GM21515 (cell line): ENCODE results near the gene EHBP1.
"Not testable (repeated sequence)": the region's sequence is repeated elsewhere in the genome, so short reads cannot be mapped to it uniquely, and the experiment has no call there.

Experiments used
- ATAC-seq: cut with Tn5 transposase; IDR thresholded peaks from one replicate; pipeline ENCODE4 v1.9.1; 2021; ENCODE audit not compliant: unreplicated experiment

Gene EHBP1

GRCh38 chr2:63058144-63058920, 352.8 kb downstream of the EHBP1 start:
- ATAC-seq = no peak

GRCh38 chr2:63058921-63059792, 353.6 kb downstream of the EHBP1 start:
- ATAC-seq = no peak

- ATAC-seq = no peak
Measured at GRCh38 chr2:63059793-63060471, 354.4 kb downstream of the EHBP1 start.

- ATAC-seq = no peak
Measured at GRCh38 chr2:63060472-63060991, 355.0 kb downstream of the EHBP1 start.

- no peak for ATAC-seq
Measured at GRCh38 chr2:63064197-63064596, 358.7 kb downstream of the EHBP1 start.

GRCh38 chr2:63064661-63065060, 359.1 kb downstream of the EHBP1 start:
- ATAC-seq = no peak

- ATAC-seq = no peak
Measured at GRCh38 chr2:63066265-63066664, 360.8 kb downstream of the EHBP1 start.

- ATAC-seq = no peak
Measured at GRCh38 chr2:63066838-63067237, 361.3 kb downstream of the EHBP1 start.

- no peak for ATAC-seq
Measured at GRCh38 chr2:63071664-63072063, 366.2 kb downstream of the EHBP1 start.

GRCh38 chr2:63073994-63074393, 368.5 kb downstream of the EHBP1 start:
- ATAC-seq = no peak

GRCh38 chr2:63074399-63074798, 368.9 kb downstream of the EHBP1 start:
- not testable (repeated sequence) for ATAC-seq

- no peak for ATAC-seq
Measured at GRCh38 chr2:63078852-63079606, 373.5 kb downstream of the EHBP1 start.

GRCh38 chr2:63081404-63081803, 375.9 kb downstream of the EHBP1 start:
- ATAC-seq = no peak

- no peak for ATAC-seq
Measured at GRCh38 chr2:63086687-63087086, 381.2 kb downstream of the EHBP1 start.

- ATAC-seq = no peak
Measured at GRCh38 chr2:63092401-63092800, 386.9 kb downstream of the EHBP1 start.

GRCh38 chr2:63092857-63093256, 387.3 kb downstream of the EHBP1 start:
- no peak for ATAC-seq

- ATAC-seq = no peak
Measured at GRCh38 chr2:63093502-63093901, 388.0 kb downstream of the EHBP1 start.
